Measurements from ENCODE around the gene CAPN11. TPM values are rescaled to one million over a fixed set of nuclear protein-coding genes. Genes with fewer than 3 reads are reported as not detected.

CAPN11 gene
- polyA plus RNA-seq, 1 experiment = 0.04 TPM

- DNase-seq (ENCODE audit: low read depth) = no peak
- no peaks in the 10 kb centered on the region for H3K27me3 ChIP-seq (ENCODE audit: control insufficient read depth, insufficient read depth, low read length)
- no peak overlapping the region for H3K4me3 ChIP-seq (ENCODE audit: low read depth, low read length)
- peaks cover 12% of the 10 kb centered on the region for H3K36me3 ChIP-seq (ENCODE audit: control insufficient read depth, insufficient read depth, low read length)
- no peak for TF ChIP-seq CTCF (IDR thresholded peaks at IDR 0.05; ENCODE audit: insufficient read depth, low read depth, low read length)
- POLR2A ChIA-PET = interaction anchor here (0.5 to 1.0 kb wide), 2 partner anchors 15 kb away, joined by 3 to 8 read pairs; no protein-coding TSS in a partner anchor
- CTCF ChIA-PET = interaction anchor here (1.1 to 2.8 kb wide), 3 partner anchors 32 to 103 kb away, joined by 3 to 12 read pairs (median 5); no protein-coding TSS in a partner anchor
Observed at GRCh38 chr6:44131892-44132291, 26.7 kb upstream of the CAPN11 start.

- no peak for DNase-seq (ENCODE audit: low read depth)
- ChIA-PET POLR2A (interaction anchor here (0.5 to 1.0 kb wide), 2 partner anchors 15 to 16 kb away, joined by 3 to 8 read pairs; no protein-coding TSS in a partner anchor), CTCF (interaction anchor here (2.8 kb wide), 1 partner anchor 36 kb away, joined by 12 read pairs; no protein-coding TSS in a partner anchor)
- H3K36me3 ChIP-seq (ENCODE audit: control insufficient read depth, insufficient read depth, low read length) = peaks cover 14% of the 10 kb centered on the region
- no peak overlapping the region for H3K4me3 ChIP-seq (ENCODE audit: low read depth, low read length)
- no peak for TF ChIP-seq CTCF (IDR thresholded peaks at IDR 0.05; ENCODE audit: insufficient read depth, low read depth, low read length)
- H3K27me3 ChIP-seq (ENCODE audit: control insufficient read depth, insufficient read depth, low read length) = no peaks in the 10 kb centered on the region
Observed at GRCh38 chr6:44132476-44132875, 26.1 kb upstream of the CAPN11 start.

GRCh38 chr6:44133003-44133931, 25.4 kb upstream of the CAPN11 start:
- Histone ChIP-seq H3K4me3 (ENCODE audit: low read depth, low read length) (no peak overlapping the region), H3K36me3 (ENCODE audit: control insufficient read depth, insufficient read depth, low read length) (peaks cover 14% of the 10 kb centered on the region), H3K27me3 (ENCODE audit: control insufficient read depth, insufficient read depth, low read length) (no peaks in the 10 kb centered on the region)
- ChIA-PET POLR2A (interaction anchor here (0.6 to 1.0 kb wide), 3 partner anchors 17 to 112 kb away, joined by 3 to 5 read pairs (median 4); no protein-coding TSS in a partner anchor), CTCF (interaction anchor here (0.9 to 2.8 kb wide), 10 partner anchors 17 to 364 kb away, joined by 3 to 12 read pairs (median 3); partner anchors contain the start of gene VEGFA)
- peak; percentile 19; the same call in 1 of the 2 replicates for TF ChIP-seq CTCF (IDR thresholded peaks at IDR 0.05; ENCODE audit: insufficient read depth, low read depth, low read length)
- DNase-seq (ENCODE audit: low read depth) = no peak

GRCh38 chr6:44133981-44134711, 24.5 kb upstream of the CAPN11 start:
- TF ChIP-seq CTCF (IDR thresholded peaks at IDR 0.05; ENCODE audit: insufficient read depth, low read depth, low read length) = no peak
- no peak for DNase-seq (ENCODE audit: low read depth)
- POLR2A ChIA-PET = interaction anchor here (0.6 kb wide), 1 partner anchor 111 kb away, joined by 5 read pairs; no protein-coding TSS in a partner anchor
- Histone ChIP-seq H3K27me3 (ENCODE audit: control insufficient read depth, insufficient read depth, low read length) (no peaks in the 10 kb centered on the region), H3K4me3 (ENCODE audit: low read depth, low read length) (no peak overlapping the region), H3K36me3 (ENCODE audit: control insufficient read depth, insufficient read depth, low read length) (peaks cover 20% of the 10 kb centered on the region)
- CTCF ChIA-PET = interaction anchor here (0.7 to 1.8 kb wide), 8 partner anchors 10 to 365 kb away, joined by 3 to 7 read pairs (median 3); partner anchors contain the start of gene VEGFA
